Loucy (cell line): ENCODE results near the gene SLC27A4.

Source experiments
- CTCF ChIP-seq: fragments of 200-600 bp; sonication (generic); conservative IDR thresholded peaks from 2 replicates; pipeline ENCODE4 v1.5.1; 2014; ENCODE audit warnings: mild to moderate bottlenecking, antibody characterized with exemption, low read length
- EZH2phosphoT487 ChIP-seq: fragments of 200-600 bp; IDR thresholded peaks from 2 replicates; pipeline ENCODE4 v1.6.1; 2018; ENCODE audit warnings: antibody characterized with exemption, mild to moderate bottlenecking, moderate library complexity, borderline replicate concordance

GRCh38 chr9:128405780-128406171 lies 65.4 kb downstream of the SLC27A4 start:
- TF ChIP-seq CTCF (no peak), EZH2phosphoT487 (no peak)
